Neural cell (in vitro differentiated cells): ENCODE results near the gene EMILIN2. TPM values are rescaled to one million over a fixed set of nuclear protein-coding genes. Genes with fewer than 3 reads are reported as not detected.

Experiments used
- H2AFZ ChIP-seq: fragments of 200-600, 300-800 bp; sonication (generic), shearing (Covaris generic); 2 replicates; pipeline ENCODE4 v1.6.0; 2014; ENCODE audit warnings: low read depth, mild to moderate bottlenecking, antibody characterized with exemption, low read length, moderate library complexity
- H3F3A ChIP-seq: fragments of 200-600 bp; shearing (Covaris generic); 2 replicates; pipeline ENCODE4 v1.6.1; 2016; ENCODE audit warnings: mild to moderate bottlenecking, moderate library complexity, mixed read lengths, antibody characterized with exemption, low read length; ENCODE audit not compliant: insufficient read depth, poor library complexity, severe bottlenecking
- H3K27ac ChIP-seq: fragments of 200-600, 300-800 bp; sonication (generic), shearing (Covaris generic); 2 replicates; pipeline ENCODE4 v1.5.1; 2014; ENCODE audit warnings: mild to moderate bottlenecking, low read length, moderate library complexity
- H3K27me3 ChIP-seq: fragments of 300-800, 200-600 bp; sonication (generic), shearing (Covaris generic); 2 replicates; pipeline ENCODE4 v1.6.0; 2014; ENCODE audit warnings: mild to moderate bottlenecking, low read depth, low read length, moderate library complexity; ENCODE audit not compliant: insufficient read depth
- H3K36me3 ChIP-seq: fragments of 300-800, 200-600 bp; sonication (generic), shearing (Covaris generic); 2 replicates; pipeline ENCODE4 v1.5.1; 2014; ENCODE audit warnings: mild to moderate bottlenecking, antibody characterized with exemption, low read length, moderate library complexity; ENCODE audit not compliant: insufficient read depth
- H3K4me2 ChIP-seq: fragments of 300-800, 200-600 bp; sonication (generic), shearing (Covaris generic); 2 replicates; pipeline ENCODE4 v1.6.0; 2014; ENCODE audit warnings: mild to moderate bottlenecking, low read length
- H3K4me3 ChIP-seq: fragments of 300-800, 200-600 bp; sonication (generic), shearing (Covaris generic); 2 replicates; pipeline ENCODE4 v1.5.1; 2014; ENCODE audit warnings: mild to moderate bottlenecking, low read length, moderate library complexity
- H3K79me2 ChIP-seq: fragments of 200-600 bp; shearing (Covaris generic); replicated peaks from 2 replicates; pipeline ENCODE4 v1.6.0; 2014; ENCODE audit warnings: mild to moderate bottlenecking, low read length, moderate library complexity; ENCODE audit not compliant: insufficient read depth
- H3K9ac ChIP-seq: fragments of 300-800, 200-600 bp; sonication (generic), shearing (Covaris generic); 2 replicates; pipeline ENCODE4 v1.6.1; 2016; ENCODE audit warnings: mild to moderate bottlenecking, low read length, mixed read lengths
- H3K9me2 ChIP-seq: fragments of 200-600 bp; shearing (Covaris generic); 2 replicates; pipeline ENCODE4 v1.6.1; 2016; ENCODE audit warnings: mild to moderate bottlenecking, low read length, mixed read lengths; ENCODE audit not compliant: insufficient read depth
- H3K9me3 ChIP-seq: fragments of 200-600, 300-800 bp; sonication (generic), shearing (Covaris generic); 2 replicates; pipeline ENCODE4 v1.6.1; 2016; ENCODE audit warnings: mild to moderate bottlenecking, mixed run types, low read length, moderate library complexity, mixed read lengths
- H4K20me1 ChIP-seq: fragments of 200-600 bp; shearing (Covaris generic); 2 replicates; pipeline ENCODE4 v1.6.1; 2016; ENCODE audit warnings: mild to moderate bottlenecking, mixed run types; ENCODE audit not compliant: insufficient read depth
- CTCF ChIP-seq: fragments of 450-650 bp; IDR thresholded peaks from 2 replicates; pipeline ENCODE4 v1.5.1; 2014; ENCODE audit warnings: antibody characterized with exemption, mild to moderate bottlenecking, moderate library complexity; ENCODE audit not compliant: poor library complexity, severe bottlenecking
- EP300 ChIP-seq: fragments of 450-650 bp; conservative IDR thresholded peaks from 2 replicates; pipeline ENCODE4 v1.6.1; 2014; ENCODE audit warnings: antibody characterized with exemption, mild to moderate bottlenecking, moderate library complexity; ENCODE audit not compliant: poor library complexity, severe bottlenecking
- EZH2 ChIP-seq: fragments of 200-600, 300-800 bp; shearing (Covaris generic), sonication (generic); IDR thresholded peaks from 2 replicates; pipeline ENCODE4 v1.6.1; 2014; ENCODE audit warnings: antibody characterized with exemption, low read length, borderline replicate concordance, mild to moderate bottlenecking; ENCODE audit not compliant: insufficient read depth, poor library complexity, severe bottlenecking
- MXI1 ChIP-seq: fragments of 450-650 bp; conservative IDR thresholded peaks from 2 replicates; pipeline ENCODE4 v1.6.1; 2014; ENCODE audit warnings: antibody characterized with exemption, mild to moderate bottlenecking; ENCODE audit not compliant: poor library complexity, severe bottlenecking
- POLR2AphosphoS5 ChIP-seq: IDR thresholded peaks from 2 replicates; pipeline ENCODE4 v1.6.1; 2012
- RAD21 ChIP-seq: fragments of 450-650 bp; conservative IDR thresholded peaks from 2 replicates; pipeline ENCODE4 v1.6.1; 2014; ENCODE audit warnings: antibody characterized with exemption, mild to moderate bottlenecking, moderate library complexity
- REST ChIP-seq: IDR thresholded peaks from 2 replicates; pipeline ENCODE4 v1.6.1; 2012; ENCODE audit warnings: borderline replicate concordance
- SMC3 ChIP-seq: fragments of 450-650 bp; conservative IDR thresholded peaks from 2 replicates; pipeline ENCODE4 v1.6.1; 2014; ENCODE audit warnings: antibody characterized with exemption, mild to moderate bottlenecking, moderate library complexity; ENCODE audit not compliant: poor library complexity
- TAF1 ChIP-seq: IDR thresholded peaks from 2 replicates; pipeline ENCODE4 v1.6.1; 2012; ENCODE audit warnings: low read depth
- polyA plus RNA-seq: library from polyadenylated mRNA; depleted of rRNA; stranded (reverse); fragments of >200 nt; gene quantifications from 2 replicates; pipeline ENCODE4 v1.2.3, GENCODE V29; 2014

Gene EMILIN2
- polyA plus RNA-seq, 1 donor from 2014 or later = not detected

- Histone ChIP-seq H3K27me3 (no peaks in the 10 kb centered on the region), H3K4me3 (no peak overlapping the region), H4K20me1 (no peaks in the 10 kb centered on the region), H3K79me2 (no peaks in the 10 kb centered on the region), H3K9me2 (no peaks in the 10 kb centered on the region), H3K36me3 (no peaks in the 10 kb centered on the region), H2AFZ (no peak overlapping the region), H3K4me2 (no peak overlapping the region), H3K27ac (no peak overlapping the region), H3K9ac (no peak overlapping the region), H3K9me3 (no peaks in the 10 kb centered on the region), H3F3A (no peaks in the 10 kb centered on the region)
- TF ChIP-seq CTCF (no peak), TAF1 (no peak), EZH2 (no peak), SMC3 (no peak), MXI1 (no peak), REST (no peak), EP300 (no peak), RAD21 (no peak), POLR2AphosphoS5 (no peak)
Observed at GRCh38 chr18:2884706-2885285, 38.0 kb downstream of the EMILIN2 start.

GRCh38 chr18:2887470-2887869 is 40.7 kb downstream of the EMILIN2 start:
- no peaks in the 10 kb centered on the region for H3K27me3 ChIP-seq
- no peaks in the 10 kb centered on the region for H3K9me2 ChIP-seq
- no peaks in the 10 kb centered on the region for H3K79me2 ChIP-seq
- no peaks in the 10 kb centered on the region for H3K36me3 ChIP-seq
- no peak for TF ChIP-seq CTCF
- TF ChIP-seq MXI1 = no peak
- no peak for TF ChIP-seq SMC3
- TF ChIP-seq EZH2 = no peak
- TF ChIP-seq EP300 = no peak
- TF ChIP-seq TAF1 = no peak
- TF ChIP-seq RAD21 = no peak
- TF ChIP-seq POLR2AphosphoS5 = no peak
- TF ChIP-seq REST = no peak
- H2AFZ ChIP-seq = no peak overlapping the region
- H3K4me2 ChIP-seq = no peak overlapping the region
- no peaks in the 10 kb centered on the region for H4K20me1 ChIP-seq
- H3K27ac ChIP-seq = no peak overlapping the region
- H3K4me3 ChIP-seq = no peak overlapping the region
- H3K9me3 ChIP-seq = no peaks in the 10 kb centered on the region
- H3F3A ChIP-seq = no peaks in the 10 kb centered on the region
- H3K9ac ChIP-seq = no peak overlapping the region
